Gastrocnemius medialis (tissue), 4 donors: Measurements from ENCODE around the gene RAD51B.

Experiments
- POLR2A ChIP-seq, 2 donors: fragments of 450-650 bp; IDR thresholded peaks; one replicate each; pipeline ENCODE4 v1.6.1; 2017; ENCODE audit warnings: antibody characterized with exemption in 2 of 2, mild to moderate bottlenecking in 2 of 2, moderate library complexity in 2 of 2
- TF ChIP-seq, protein P1 (sequence below), 5 experiments: fragments of 450-650 bp in 3 of 5; fragments of 200-600 bp in 2 of 5; sonication (generic) in 2 of 5; IDR thresholded peaks in 4 of 5; conservative IDR thresholded peaks in 1 of 5; 1 replicate in 4 of 5; 2 replicates in 1 of 5; pipeline ENCODE4 v1.5.1; 2016 to 2019; ENCODE audit warnings: antibody characterized with exemption in 5 of 5, mild to moderate bottlenecking in 3 of 5, moderate library complexity in 3 of 5

- TF ChIP-seq, protein P1, sequence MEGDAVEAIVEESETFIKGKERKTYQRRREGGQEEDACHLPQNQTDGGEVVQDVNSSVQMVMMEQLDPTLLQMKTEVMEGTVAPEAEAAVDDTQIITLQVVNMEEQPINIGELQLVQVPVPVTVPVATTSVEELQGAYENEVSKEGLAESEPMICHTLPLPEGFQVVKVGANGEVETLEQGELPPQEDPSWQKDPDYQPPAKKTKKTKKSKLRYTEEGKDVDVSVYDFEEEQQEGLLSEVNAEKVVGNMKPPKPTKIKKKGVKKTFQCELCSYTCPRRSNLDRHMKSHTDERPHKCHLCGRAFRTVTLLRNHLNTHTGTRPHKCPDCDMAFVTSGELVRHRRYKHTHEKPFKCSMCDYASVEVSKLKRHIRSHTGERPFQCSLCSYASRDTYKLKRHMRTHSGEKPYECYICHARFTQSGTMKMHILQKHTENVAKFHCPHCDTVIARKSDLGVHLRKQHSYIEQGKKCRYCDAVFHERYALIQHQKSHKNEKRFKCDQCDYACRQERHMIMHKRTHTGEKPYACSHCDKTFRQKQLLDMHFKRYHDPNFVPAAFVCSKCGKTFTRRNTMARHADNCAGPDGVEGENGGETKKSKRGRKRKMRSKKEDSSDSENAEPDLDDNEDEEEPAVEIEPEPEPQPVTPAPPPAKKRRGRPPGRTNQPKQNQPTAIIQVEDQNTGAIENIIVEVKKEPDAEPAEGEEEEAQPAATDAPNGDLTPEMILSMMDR (IDR thresholded peaks at IDR 0.05 in 4 of 5, conservative IDR thresholded peaks at IDR 0.05 in 1 of 5) = no peak
- TF ChIP-seq POLR2A (IDR thresholded peaks at IDR 0.05) = peak; percentile 48 to 67
These were observed 728.0 kb downstream of the RAD51B start for GRCh38 chr14:68547305-68548193.
